GM20000 (cell line): Measurements from ENCODE around the gene GFI1B.
A peak's percentile ranks its signal among the peaks of the same experiment; 100 is the strongest.

ENCODE experiments used
- DNase-seq: peaks from one replicate; pipeline ENCODE4 v3.0.0; 2012; ENCODE audit warnings: low spot score
- CTCF ChIP-seq: IDR thresholded peaks from 2 replicates; pipeline ENCODE4 v1.5.1; 2012; ENCODE audit warnings: mild to moderate bottlenecking, control low read depth; ENCODE audit errors: extremely low read depth, missing control alignments

GFI1B gene

DNA sequence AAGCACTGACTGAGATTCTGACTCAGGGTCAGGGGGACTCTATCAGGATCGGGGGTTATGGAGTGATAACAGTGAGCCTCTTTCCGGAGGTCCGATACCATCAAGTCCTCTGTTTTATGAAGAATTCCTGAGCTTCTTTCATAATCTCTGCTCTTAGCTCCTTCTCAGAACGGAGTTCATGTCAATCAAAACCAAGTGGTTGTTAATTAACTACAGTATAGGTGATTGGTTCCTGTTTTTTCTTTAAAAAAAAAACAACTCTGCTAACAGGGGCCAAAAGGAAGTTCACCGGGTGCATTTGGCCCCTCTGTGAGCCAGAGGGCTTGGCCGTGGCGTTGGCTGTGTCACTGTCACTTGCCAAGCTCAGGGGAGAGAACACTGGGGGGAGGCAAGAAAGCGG, 4.0 kb downstream of the GFI1B start:
- TF ChIP-seq CTCF: no peak
- DNase-seq: peak; percentile 67

DNA sequence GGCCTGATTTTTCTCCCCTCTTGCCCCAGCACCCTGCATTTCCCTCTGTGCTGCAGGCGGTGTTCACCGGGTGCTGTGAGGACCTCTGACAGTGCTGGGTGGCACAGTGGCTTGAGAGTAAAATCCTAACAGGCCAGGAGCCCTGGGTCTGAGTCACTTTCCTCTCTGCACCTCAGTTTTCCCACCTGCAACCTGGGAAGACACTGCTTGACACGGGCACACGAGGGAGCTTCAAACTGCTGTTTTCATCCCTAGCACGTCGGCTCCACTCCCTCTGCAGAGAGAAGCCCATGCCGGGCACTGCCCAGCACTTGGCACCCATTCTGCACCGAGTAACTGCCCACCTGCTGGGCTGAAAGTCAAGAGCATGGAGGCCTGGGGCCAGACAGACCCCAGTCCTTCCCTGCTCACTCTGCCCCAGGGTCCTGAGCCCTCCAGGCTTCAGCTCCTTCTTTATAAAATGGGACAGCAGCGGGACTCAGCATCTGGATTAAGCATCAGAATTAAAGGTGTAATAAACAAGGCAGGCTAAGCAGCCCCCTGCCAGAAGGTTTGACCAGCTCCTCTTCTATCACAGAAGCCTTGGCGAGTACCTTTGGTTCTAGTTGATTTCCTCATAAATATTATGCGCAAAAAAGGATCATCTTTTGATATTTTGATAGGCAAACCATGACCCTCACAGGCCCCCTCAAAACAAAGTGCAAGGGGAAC, 5.2 kb downstream of the GFI1B start:
- no peak for TF ChIP-seq CTCF

GRCh38 chr9:132984202-132985070, 5.9 kb downstream of the GFI1B start:
- no peak for DNase-seq
- TF ChIP-seq CTCF: no peak

More for the DNA sequence above, 5.2 kb downstream of the GFI1B start:
- no peak for DNase-seq

DNA sequence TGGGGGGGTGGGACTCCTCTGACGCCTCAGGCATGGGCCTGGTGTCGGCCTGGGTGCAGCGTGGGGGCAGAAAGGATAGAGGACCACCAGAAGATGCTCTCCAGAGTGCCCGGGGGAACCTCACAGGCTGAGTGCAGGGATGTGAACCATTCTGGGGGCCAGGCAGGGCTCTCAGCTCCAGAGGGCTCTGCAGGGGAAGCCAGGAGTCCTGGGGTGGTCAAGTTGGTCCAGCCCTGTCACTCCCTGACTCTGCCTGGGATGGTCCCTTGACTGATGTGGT, 6.5 kb downstream of the GFI1B start:
- TF ChIP-seq CTCF: no peak
- no peak for DNase-seq

- DNase-seq: no peak
Observed at GRCh38 chr9:132985489-132985888, 7.0 kb downstream of the GFI1B start.

DNA sequence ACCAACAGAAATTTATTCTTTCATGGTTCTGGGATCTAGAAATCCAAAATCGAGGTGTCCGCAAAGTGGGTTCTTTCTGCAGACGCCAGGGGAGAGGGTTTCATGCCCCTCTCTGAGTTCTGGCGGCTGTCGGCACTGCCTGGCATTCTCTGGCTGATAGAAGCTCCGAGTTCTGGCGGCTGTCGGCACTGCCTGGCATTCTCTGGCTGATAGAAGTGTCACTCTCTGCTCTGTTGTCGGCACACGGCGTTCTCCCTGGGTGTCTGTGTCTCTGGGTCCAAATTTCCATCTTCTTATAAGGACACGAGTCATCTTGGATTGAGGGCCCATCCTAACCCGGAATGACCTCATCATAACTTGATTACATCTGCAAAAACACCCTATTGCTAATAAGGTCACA, 7.6 kb downstream of the GFI1B start:
- TF ChIP-seq CTCF: no peak
- DNase-seq: no peak

More at GRCh38 chr9:132985489-132985888, 7.0 kb downstream of the GFI1B start:
- TF ChIP-seq CTCF: no peak
